ENCODE data around the gene CYB5D1.

CYB5D1 gene

DNA sequence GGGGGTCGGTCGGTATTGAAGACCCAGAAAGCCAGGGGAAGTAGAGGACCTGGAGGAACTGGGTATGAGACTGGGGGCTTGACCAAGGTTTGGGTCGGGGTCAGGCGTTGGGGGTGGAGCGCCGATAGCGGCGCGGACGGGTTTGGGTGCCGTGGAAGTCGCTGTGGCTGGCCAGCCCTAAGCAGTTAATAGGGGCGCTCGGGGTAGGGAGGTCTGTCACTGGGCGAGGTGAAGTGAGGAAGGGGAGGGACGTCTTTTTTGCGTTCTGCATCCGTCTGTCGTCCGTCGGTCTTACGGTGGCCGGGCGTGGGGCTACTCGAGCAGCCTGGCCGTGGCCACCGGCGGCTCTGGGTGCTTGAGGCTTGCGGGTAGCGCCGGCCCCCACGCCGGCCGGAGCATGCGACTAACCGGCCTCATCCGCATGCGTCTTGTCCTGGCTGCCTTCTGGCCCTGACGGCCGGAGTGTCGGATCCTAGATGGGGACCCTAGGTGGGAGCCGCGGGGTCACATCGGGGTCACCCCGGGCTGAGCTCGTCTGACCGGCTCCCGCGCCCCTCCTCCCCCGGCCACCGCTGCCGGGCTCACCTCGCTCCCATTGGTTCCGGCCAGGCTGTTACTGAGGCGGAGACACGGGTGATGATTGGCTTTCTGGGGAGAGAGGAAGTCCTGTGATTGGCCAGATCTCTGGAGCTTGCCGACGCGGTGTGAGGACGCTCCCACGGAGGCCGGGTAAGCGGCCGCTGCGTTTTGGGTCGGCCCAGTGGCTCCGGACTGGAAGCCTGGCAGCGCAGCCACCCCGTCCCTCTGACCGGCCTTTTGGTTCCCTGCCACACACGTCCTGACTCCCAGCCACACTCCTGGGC lies 13.3 kb upstream of the CYB5D1 start:
- in situ Hi-C loops (cut with MboI; ENCODE audit: low sequenced_read_pairs): no loop called here

GRCh38 chr17:7845359-7846062 lies 12.3 kb upstream of the CYB5D1 start:
- in situ Hi-C loops (cut with MboI; ENCODE audit: low sequenced_read_pairs): no loop called here

- in situ Hi-C loops (cut with MboI; ENCODE audit: low sequenced_read_pairs): no loop called here
Measured at GRCh38 chr17:7846063-7846735, 11.6 kb upstream of the CYB5D1 start.

DNA sequence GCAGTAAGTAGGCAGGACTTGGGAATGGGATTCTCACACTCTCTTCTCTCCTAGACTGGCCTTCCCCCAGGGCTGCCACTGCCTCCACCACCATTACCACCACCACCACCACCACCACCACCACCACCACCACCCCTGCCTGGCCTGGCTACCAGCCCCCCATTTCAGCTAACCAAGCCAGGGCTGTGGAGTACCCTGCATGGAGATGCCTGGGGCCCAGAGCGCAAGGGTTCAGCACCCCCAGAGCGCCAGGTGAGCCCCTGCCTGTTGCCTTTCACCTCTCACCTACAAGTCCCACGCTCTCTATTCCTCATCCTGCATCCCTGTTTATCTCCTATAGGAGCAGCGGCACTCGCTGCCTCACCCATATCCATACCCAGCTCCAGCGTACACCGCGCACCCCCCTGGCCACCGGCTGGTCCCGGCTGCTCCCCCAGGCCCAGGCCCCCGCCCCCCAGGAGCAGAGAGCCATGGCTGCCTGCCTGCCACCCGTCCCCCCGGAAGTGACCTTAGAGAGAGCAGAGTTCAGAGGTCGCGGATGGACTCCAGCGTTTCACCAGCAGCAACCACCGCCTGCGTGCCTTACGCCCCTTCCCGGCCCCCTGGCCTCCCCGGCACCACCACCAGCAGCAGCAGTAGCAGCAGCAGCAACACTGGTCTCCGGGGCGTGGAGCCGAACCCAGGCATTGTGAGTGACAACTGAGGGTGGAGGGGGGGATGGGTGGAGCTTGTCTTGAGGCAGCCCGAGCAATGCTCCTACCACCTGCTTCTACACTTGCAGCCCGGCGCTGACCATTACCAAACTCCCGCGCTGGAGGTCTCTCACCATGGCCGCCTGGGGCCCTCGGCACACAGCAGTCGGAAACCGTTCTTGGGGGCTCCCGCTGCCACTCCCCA lies 10.8 kb upstream of the CYB5D1 start:
- in situ Hi-C loops (cut with MboI; ENCODE audit: low sequenced_read_pairs): no loop called here

DNA sequence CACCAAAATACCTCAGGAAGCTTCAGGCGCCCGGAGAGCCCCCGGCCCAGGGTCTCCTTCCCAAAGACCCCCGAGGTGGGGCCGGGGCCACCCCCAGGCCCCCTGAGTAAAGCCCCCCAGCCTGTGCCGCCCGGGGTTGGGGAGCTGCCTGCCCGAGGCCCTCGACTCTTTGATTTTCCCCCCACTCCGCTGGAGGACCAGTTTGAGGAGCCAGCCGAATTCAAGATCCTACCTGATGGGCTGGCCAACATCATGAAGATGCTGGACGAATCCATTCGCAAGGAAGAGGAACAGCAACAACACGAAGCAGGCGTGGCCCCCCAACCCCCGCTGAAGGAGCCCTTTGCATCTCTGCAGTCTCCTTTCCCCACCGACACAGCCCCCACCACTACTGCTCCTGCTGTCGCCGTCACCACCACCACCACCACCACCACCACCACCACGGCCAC lies 9.6 kb upstream of the CYB5D1 start:
- in situ Hi-C loops (cut with MboI; ENCODE audit: low sequenced_read_pairs): no loop called here

DNA sequence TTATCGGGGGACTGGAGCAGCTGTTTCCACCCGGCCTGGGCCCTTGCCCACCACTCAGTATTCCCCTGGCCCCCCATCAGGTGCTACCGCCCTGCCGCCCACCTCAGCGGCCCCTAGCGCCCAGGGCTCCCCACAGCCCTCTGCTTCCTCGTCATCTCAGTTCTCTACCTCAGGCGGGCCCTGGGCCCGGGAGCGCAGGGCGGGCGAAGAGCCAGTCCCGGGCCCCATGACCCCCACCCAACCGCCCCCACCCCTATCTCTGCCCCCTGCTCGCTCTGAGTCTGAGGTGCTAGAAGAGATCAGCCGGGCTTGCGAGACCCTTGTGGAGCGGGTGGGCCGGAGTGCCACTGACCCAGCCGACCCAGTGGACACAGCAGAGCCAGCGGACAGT lies 9.1 kb upstream of the CYB5D1 start:
- in situ Hi-C loops (cut with MboI; ENCODE audit: low sequenced_read_pairs): no loop called here

DNA sequence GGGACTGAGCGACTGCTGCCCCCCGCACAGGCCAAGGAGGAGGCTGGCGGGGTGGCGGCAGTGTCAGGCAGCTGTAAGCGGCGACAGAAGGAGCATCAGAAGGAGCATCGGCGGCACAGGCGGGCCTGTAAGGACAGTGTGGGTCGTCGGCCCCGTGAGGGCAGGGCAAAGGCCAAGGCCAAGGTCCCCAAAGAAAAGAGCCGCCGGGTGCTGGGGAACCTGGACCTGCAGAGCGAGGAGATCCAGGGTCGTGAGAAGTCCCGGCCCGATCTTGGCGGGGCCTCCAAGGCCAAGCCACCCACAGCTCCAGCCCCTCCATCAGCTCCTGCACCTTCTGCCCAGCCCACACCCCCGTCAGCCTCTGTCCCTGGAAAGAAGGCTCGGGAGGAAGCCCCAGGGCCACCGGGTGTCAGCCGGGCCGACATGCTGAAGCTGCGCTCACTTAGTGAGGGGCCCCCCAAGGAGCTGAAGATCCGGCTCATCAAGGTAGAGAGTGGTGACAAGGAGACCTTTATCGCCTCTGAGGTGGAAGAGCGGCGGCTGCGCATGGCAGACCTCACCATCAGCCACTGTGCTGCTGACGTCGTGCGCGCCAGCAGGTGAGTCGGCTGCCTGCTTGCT lies 8.6 kb upstream of the CYB5D1 start:
- in situ Hi-C loops (cut with MboI; ENCODE audit: low sequenced_read_pairs): no loop called here

DNA sequence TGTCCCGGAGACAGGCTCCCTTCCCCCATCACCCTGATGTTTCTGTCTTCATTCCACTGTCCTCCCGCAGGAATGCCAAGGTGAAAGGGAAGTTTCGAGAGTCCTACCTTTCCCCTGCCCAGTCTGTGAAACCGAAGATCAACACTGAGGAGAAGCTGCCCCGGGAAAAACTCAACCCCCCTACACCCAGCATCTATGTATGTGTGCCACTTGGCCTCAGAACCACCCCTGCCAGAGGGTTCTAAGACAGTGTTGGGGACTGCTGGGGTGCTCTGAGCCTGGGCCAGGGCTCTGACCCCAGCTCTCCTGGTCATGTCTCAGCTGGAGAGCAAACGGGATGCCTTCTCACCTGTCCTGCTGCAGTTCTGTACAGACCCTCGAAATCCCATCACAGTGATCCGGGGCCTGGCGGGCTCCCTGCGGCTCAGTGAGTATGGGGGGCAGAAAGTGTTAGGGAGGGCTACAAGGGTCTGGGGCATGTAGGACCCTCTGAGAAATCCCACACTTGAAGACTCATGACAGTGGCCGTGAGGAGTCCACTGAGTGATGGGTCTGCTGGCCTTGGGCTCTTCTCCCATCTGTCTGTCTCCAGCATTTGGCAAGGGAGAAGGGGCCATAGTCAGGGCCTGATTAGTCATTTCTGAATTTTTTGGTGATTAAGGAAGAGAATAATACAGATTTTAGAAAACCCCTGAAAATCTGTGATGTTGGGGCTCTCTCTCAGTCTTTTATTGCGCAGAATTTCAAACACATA lies 7.9 kb upstream of the CYB5D1 start:
- in situ Hi-C loops (cut with MboI; ENCODE audit: low sequenced_read_pairs): no loop called here

DNA sequence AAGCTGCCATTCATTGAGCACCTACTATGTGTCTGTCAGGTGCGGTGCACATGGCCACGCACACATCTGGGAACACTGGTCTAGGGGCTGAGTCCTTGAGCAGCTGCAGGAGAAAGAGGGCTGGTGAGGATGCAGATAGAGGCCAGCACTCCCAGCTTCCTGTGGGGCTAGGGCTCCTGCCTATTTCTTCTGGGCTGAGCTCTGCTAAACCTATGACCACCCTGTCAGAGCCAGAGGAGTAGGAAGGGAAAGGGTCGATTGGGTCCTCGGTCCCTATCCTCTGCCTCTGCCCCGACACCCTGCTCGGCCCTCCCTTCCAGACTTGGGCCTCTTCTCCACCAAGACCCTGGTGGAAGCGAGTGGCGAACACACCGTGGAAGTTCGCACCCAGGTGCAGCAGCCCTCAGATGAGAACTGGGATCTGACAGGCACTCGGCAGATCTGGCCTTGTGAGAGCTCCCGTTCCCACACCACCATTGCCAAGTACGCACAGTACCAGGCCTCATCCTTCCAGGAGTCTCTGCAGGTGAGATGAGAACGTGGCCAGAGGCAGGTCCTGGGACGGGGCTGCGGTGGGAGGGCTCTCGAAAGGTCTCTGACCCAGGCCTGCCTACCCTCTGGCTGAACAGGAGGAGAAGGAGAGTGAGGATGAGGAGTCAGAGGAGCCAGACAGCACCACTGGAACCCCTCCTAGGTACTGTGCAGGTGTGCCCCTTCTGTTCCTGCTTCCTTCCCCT lies 6.9 kb upstream of the CYB5D1 start:
- in situ Hi-C loops (cut with MboI; ENCODE audit: low sequenced_read_pairs): no loop called here

GRCh38 chr17:7851438-7852261 lies 6.2 kb upstream of the CYB5D1 start:
- in situ Hi-C loops (cut with MboI; ENCODE audit: low sequenced_read_pairs): no loop called here

GRCh38 chr17:7852262-7852670 lies 5.5 kb upstream of the CYB5D1 start:
- in situ Hi-C loops (cut with MboI; ENCODE audit: low sequenced_read_pairs): no loop called here

DNA sequence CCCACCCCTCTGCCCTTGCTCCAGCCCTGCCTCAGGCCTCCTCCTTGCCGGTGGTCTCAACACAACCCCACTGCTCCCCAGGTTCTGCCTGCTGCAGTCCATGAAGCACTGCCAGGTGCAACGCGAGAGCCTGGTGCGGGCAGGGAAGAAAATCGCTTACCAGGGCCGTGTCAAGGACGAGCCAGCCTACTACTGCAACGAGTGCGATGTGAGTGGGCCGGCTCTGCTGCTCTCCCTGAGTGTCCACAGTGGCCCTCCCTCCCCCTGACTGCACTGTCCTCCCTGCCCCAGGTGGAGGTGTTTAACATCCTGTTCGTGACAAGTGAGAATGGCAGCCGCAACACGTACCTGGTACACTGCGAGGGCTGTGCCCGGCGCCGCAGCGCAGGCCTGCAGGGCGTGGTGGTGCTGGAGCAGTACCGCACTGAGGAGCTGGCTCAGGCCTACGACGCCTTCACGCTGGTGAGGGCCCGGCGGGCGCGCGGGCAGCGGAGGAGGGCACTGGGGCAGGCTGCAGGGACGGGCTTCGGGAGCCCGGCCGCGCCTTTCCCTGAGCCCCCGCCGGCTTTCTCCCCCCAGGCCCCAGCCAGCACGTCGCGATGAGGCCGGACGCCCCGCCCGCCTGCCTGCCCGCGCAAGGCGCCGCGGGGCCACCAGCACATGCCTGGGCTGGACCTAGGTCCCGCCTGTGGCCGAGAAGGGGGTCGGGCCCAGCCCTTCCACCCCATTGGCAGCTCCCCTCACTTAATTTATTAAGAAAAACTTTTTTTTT lies 4.7 kb upstream of the CYB5D1 start:
- in situ Hi-C loops (cut with MboI; ENCODE audit: low sequenced_read_pairs): no loop called here

DNA sequence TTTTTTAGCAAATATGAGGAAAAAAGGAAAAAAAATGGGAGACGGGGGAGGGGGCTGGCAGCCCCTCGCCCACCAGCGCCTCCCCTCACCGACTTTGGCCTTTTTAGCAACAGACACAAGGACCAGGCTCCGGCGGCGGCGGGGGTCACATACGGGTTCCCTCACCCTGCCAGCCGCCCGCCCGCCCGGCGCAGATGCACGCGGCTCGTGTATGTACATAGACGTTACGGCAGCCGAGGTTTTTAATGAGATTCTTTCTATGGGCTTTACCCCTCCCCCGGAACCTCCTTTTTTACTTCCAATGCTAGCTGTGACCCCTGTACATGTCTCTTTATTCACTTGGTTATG lies 4.1 kb upstream of the CYB5D1 start:
- in situ Hi-C loops (cut with MboI; ENCODE audit: low sequenced_read_pairs): no loop called here

DNA sequence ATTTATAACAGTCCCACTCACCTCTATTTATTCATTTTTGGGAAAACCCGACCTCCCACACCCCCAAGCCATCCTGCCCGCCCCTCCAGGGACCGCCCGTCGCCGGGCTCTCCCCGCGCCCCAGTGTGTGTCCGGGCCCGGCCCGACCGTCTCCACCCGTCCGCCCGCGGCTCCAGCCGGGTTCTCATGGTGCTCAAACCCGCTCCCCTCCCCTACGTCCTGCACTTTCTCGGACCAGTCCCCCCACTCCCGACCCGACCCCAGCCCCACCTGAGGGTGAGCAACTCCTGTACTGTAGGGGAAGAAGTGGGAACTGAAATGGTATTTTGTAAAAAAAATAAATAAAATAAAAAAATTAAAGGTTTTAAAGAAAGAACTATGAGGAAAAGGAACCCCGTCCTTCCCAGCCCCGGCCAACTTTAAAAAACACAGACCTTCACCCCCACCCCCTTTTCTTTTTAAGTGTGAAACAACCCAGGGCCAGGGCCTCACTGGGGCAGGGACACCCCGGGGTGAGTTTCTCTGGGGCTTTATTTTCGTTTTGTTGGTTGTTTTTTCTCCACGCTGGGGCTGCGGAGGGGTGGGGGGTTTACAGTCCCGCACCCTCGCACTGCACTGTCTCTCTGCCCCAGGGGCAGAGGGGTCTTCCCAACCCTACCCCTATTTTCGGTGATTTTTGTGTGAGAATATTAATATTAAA lies 3.6 kb upstream of the CYB5D1 start:
- in situ Hi-C loops (cut with MboI; ENCODE audit: low sequenced_read_pairs): no loop called here

GRCh38 chr17:7854851-7855659 lies 2.7 kb upstream of the CYB5D1 start, which contains the start of gene TMEM88:
TMEM88 (plus strand) TSS chr17:7855066; CDS start chr17:7855075, 9 bp downstream.
- in situ Hi-C loops (cut with MboI; ENCODE audit: low sequenced_read_pairs): no loop called here

GRCh38 chr17:7855660-7856010 lies 2.2 kb upstream of the CYB5D1 start:
- in situ Hi-C loops (cut with MboI; ENCODE audit: low sequenced_read_pairs): no loop called here

Data from hTERT RPE-1 (cell line).